HFF-Myc (cell line): ENCODE results near the gene ECM1.

Experiments used
- DNase-seq: peaks from one replicate; pipeline ENCODE4 v3.0.0-alpha.2; 2011; ENCODE audit warnings: low read depth; ENCODE audit errors: extremely low read depth
- H3K4me3 ChIP-seq: replicated peaks from 2 replicates; pipeline ENCODE4 v1.5.1; 2011; ENCODE audit warnings: low read depth, mild to moderate bottlenecking, control low read depth, low read length
- TF ChIP-seq, protein P1 (sequence below): IDR thresholded peaks from 2 replicates; pipeline ENCODE4 v1.5.1; 2012; ENCODE audit warnings: mild to moderate bottlenecking, low read depth, low read length, control low read depth; ENCODE audit errors: missing control alignments

The ECM1 gene

DNA sequence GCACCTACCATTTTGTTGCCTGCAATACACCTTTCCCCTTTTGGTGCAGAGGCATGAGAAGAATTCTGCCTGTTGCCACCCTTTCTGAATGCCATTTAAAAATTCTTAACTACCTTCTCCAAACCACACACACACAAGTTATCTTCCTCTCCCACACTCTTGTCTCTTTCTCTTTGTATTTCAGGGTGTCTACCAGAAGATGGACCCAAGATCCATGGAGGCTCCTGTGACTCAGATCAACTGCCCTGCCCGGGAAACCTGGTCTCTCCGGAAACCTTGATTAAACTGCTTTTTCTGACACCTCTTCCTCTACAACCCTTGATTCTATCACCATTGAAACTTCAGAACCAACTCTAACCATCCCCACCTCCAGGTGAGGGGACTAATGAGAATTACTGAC, 23.0 kb upstream of the ECM1 start:
- no peak for DNase-seq
- TF ChIP-seq, protein P1, sequence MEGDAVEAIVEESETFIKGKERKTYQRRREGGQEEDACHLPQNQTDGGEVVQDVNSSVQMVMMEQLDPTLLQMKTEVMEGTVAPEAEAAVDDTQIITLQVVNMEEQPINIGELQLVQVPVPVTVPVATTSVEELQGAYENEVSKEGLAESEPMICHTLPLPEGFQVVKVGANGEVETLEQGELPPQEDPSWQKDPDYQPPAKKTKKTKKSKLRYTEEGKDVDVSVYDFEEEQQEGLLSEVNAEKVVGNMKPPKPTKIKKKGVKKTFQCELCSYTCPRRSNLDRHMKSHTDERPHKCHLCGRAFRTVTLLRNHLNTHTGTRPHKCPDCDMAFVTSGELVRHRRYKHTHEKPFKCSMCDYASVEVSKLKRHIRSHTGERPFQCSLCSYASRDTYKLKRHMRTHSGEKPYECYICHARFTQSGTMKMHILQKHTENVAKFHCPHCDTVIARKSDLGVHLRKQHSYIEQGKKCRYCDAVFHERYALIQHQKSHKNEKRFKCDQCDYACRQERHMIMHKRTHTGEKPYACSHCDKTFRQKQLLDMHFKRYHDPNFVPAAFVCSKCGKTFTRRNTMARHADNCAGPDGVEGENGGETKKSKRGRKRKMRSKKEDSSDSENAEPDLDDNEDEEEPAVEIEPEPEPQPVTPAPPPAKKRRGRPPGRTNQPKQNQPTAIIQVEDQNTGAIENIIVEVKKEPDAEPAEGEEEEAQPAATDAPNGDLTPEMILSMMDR: peak; percentile 21
- H3K4me3 ChIP-seq: no peak overlapping the region

DNA sequence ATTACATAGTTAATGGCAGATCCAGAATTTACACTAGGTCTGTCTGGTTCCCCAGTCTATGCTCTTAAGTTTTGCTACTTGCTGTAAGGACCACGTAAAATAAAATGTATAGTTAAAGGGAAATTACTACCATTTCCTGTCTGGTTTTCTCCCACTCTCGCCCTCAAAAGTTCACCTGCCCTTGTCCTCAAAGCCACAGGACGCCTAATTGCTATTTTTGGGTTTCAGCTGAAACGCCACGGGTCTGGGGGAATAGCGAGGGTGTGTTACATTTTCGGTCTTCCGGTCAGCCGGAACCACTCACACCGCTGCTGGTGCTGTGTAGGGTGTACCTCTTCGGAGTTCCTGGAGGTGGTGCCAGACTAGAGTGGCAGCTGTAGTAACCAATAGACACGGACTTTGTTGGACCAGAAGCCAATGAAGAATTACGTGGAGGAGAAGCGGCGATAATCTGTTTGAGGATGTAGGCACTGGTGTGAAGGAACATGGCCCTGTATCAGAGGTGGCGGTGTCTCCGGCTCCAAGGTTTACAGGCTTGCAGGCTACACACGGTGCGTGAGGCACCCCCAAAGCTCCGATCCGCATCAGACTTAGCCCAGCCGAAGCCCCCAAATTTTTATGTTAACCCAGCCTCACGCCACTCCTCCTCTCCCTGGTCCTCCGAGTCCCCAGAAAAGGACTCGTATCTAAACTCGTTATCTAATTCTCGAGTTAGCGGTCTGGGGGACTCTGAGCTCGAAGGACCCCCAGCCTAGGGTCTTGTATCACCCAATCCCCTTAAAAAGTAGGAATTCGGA, 20.7 kb upstream of the ECM1 start, which contains the start of gene TARS2:
Gene TARS2 (plus strand): TSS at position 454 of the 797 bp plus-strand sequence. CDS start 32 bp downstream, at position 486.
- TF ChIP-seq, protein P1: no peak
- H3K4me3 ChIP-seq: peak within 1 kb of the TSS; percentile 68
- DNase-seq: peak; percentile 98

DNA sequence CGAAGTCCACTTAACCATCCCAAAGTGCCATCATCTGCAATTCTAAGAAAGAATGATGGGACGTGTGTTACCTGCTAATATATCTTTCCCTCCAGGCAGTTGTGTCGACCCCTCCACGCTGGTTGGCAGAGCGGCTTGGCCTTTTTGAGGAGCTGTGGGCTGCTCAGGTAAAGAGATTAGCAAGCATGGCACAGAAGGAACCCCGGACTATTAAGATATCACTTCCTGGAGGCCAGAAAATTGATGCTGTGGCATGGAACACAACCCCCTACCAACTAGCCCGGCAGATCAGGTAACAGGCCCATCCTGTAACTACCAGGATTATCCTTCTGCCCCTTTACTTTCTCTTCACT, 20.2 kb upstream of the ECM1 start:
- TF ChIP-seq, protein P1: no peak
- no peak for DNase-seq
- H3K4me3 ChIP-seq: peak overlapping the region; percentile 68

DNA sequence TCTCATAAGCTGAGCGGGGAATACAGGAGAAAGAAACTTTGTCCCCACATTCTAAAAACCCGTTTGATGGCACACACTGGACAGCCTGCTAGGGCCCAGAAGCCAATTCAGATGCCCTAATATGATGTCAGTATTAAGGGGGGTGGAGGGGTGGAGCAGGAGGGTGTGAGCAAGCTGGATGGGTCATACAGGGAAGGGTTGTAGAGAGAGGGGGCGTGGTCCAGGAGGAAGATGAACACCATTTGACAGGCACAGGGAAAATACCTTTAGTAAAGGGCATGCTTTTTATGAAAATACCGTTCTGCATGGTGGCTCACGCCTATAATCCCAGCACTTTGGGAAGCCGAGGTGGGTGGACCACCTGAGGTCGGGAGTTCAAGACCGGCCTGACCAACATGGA, 14.7 kb upstream of the ECM1 start:
- no peak overlapping the region for H3K4me3 ChIP-seq
- DNase-seq: no peak
- TF ChIP-seq, protein P1: no peak

DNA sequence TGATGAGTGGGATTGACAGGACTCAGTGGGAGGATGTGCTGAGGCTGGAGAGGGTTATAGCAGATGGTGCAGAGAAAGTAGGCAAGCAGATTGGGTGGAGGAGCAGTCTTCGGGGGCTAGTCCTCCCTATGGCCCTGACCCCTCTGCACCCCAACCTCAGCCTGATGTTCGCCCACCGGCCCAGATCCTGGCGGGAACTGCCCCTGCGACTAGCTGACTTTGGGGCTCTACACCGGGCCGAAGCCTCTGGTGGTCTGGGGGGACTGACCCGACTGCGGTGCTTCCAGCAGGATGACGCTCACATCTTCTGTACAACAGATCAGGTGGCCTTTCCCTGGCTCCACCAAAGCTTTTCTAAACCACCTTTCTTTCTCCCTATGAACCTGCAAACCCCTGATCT, 9.6 kb upstream of the ECM1 start:
- H3K4me3 ChIP-seq: no peak overlapping the region
- TF ChIP-seq, protein P1: no peak
- no peak for DNase-seq

- DNase-seq: no peak
- TF ChIP-seq, protein P1: no peak
- H3K4me3 ChIP-seq: no peak overlapping the region
Measured at GRCh38 chr1:150505431-150505830, 2.5 kb upstream of the ECM1 start.
